Iris pigment epithelial cell (primary cell): ENCODE measurements around the gene KRT1.

Experiments
- DNase-seq: peaks from one replicate; pipeline ENCODE4 v3.0.0-alpha.2; 2011; ENCODE audit warnings: low read depth

The KRT1 gene

DNA sequence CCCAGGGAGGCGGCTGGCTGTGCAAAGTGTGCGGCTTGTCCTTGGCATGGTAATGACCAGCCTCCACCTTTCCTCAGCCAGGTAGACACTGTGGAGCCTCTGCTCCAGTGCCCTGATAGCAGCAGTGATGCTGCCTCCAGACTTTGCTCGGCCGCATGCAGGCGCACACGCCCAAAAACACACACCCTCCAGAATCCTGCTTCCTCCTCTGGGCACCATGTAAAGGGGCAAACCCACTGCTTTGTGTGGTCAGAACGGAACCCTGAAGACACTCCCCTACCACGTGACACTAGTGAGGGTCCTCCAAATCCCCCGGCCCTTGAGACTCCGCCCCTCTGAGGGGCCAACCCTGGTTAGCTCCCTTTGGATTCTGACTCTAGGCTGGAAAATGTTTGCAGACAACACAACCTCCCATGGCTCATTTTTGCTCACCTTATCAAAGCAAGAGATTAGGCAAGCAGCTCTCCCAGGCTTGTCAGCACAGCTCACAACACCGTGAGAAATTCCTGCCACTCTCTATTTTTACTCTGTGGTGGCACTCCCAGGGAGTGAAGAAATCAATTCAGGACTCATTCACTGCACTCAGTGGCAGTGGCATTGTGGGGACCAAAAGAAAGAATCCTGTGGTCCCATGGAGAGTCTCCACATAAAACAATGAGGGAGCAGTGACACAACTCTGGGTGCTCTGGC is 18.6 kb upstream of the KRT1 start:
- no peak for DNase-seq

GRCh38 chr12:52697058-52697582 is 16.9 kb upstream of the KRT1 start:
- no peak for DNase-seq

DNA sequence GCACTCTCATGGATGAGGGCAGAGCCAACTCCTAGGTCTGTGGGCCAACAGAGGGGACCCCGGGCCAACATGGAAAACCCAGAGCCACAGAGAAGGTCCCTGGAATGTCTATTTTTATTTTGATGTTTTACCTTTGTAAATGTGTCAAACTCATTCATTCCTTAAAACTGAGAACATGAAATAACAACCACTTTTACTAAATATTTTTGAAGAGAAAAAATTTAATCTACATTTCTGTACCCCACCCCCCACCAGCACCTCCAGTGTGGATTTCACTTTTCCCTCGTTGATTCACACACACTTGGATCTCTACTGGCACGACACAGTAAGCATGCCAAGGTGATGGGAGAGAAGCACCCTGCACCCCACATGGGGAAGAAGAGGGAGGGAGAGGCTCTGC is 16.4 kb upstream of the KRT1 start:
- no peak for DNase-seq

DNA sequence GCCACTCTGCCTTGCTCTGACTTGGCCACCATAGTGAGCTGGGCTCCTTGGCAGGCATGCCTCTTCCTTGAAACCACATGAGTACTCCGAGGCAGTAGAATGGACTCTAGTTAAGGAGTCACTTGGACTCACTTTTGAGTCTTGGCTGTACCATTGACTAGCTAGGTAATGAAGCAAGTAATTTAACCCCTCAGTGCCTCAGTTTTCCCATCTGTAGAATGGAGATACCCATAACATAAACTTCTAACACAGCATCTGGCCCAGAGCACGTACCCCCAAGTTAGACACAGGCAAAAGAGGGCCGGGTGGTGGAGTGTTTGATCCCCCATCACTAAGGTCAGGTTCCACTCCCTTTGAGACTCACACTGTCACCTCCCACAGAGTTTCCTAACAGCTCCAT is 14.8 kb upstream of the KRT1 start:
- no peak for DNase-seq

- no peak for DNase-seq
These were observed 13.9 kb upstream of the KRT1 start for GRCh38 chr12:52694151-52694550.

DNA sequence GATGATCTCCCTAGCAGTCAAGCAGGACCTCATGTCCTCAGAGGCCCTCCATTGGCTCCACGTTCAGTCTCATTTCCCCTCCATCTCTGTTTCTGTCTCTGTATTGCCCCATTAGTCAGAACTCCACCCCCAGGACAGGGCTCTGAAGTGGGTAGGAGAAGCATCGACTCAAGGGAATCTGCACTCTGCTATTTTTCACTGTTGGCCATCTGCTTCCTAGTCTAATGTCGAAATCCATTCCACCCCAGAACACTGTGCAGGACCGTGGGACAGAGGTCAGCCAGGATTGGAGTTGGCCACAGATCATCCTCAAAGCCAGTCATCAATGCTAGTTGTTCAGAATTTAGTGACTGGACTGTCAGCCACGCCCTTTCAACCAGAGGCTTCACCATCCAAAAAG is 13.1 kb upstream of the KRT1 start:
- DNase-seq, result no peak

DNA sequence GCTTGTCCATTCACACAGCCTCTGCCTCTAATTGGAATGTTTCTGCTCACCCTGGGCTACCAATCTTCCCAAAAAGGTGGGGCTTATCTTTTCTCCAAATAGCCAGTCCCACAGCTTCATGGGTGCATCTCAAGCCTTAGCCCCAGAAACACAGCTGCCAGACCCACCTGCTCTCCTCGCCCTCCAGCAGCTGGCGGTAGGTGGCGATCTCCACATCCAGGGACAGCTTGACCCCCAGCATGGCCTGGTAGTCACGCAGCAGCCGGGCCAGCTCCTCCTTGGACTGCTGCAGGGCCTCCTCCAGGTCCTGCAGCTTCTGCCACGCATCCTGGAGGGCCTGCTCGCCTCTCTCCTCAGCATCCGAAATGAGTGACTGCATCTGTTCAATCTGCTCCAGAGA is 12.0 kb upstream of the KRT1 start:
- DNase-seq, result no peak

DNA sequence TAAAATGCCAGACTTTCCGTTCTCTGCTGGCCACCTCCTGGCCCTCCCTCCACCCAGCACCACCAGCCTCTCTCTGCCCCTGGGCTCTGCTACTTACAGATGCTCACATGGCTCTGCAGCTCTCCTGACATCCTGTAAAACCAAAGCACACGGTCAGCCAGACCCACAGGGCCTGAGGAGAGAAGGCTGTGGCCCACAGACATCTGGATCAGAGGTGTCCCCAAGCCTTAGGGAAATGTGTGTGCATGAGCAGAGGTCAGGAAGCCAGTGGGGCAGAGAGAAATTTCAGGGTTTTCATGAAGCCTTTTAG is 11.6 kb upstream of the KRT1 start:
- DNase-seq, result no peak

DNA sequence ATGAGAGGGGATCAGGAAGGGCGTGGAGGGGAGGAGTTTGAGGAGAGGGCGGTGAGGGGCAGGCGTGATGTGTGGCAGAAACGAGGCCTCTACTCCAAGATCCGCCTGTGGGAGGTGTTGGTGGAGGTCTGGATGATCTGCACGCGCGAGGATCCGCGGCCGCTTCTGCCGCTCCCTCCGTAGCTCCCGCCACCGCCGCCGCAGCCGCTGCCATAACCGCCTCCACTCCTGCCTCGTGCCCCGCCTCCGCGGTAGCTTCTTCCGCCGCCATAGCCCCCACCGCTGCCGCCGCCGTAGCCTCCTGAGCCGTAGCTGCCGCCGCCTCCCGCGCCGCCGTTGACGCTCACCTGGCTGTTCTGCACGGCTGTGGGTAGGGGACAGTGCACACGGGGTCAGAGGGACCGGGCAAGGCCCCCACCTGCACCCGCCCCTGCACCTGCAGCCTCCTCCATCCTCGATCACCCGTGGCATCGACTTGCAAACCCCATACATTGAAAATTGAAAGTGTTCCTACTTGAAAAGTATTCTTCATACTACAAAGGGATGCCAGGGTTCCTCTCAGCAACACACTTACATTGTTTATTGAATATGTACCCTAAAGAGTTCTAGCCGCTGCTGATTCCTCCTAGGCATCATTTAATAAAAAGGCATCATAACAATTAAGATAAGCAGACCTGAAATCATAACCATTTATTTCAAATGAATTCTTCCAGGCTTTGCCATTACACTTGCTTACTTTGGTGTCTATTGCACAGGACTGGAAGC is 11.1 kb upstream of the KRT1 start:
- no peak for DNase-seq

GRCh38 chr12:52690351-52691075 is 10.3 kb upstream of the KRT1 start:
- no peak for DNase-seq

DNA sequence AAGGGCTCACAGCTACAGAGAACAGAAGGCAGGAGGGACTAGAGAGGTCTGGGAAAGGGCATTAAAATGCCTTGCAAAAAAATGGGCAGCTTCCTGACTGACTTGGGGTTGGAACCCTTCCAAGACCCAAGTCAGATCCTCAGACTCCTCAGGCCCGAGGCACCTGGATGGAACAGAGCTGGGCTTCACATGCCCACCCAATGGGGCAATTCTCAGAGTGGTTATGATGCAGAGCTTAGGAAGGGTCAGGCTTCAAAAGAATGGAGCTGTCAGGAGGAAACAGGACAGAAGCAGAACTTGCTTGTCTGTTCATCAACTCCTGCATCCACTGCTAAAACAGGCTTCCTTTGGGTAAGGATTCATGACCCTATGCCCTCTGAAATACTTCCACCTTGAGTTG is 9.7 kb upstream of the KRT1 start:
- DNase-seq, result no peak

GRCh38 chr12:52689239-52689638 is 9.0 kb upstream of the KRT1 start:
- DNase-seq, result no peak

DNA sequence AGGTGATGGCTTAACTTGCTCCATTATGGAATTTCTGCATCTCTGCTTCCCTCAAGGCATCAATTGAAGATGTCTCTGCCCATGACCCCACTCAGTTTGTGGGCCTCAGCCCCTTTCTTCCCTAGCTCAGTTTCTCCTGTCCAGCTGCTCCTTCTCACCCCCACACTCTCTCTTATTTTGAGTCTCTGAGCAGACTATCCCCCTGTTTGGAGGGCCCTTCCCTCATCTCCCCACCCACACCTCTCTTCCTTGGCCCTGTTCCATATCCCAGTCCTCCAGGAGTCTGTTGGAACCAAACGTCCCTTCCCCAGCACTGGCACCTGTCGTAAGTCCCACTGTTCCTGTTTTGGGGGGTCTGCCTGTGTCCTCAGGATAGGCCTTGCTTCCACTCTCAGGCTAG is 8.3 kb upstream of the KRT1 start:
- no peak for DNase-seq

DNA sequence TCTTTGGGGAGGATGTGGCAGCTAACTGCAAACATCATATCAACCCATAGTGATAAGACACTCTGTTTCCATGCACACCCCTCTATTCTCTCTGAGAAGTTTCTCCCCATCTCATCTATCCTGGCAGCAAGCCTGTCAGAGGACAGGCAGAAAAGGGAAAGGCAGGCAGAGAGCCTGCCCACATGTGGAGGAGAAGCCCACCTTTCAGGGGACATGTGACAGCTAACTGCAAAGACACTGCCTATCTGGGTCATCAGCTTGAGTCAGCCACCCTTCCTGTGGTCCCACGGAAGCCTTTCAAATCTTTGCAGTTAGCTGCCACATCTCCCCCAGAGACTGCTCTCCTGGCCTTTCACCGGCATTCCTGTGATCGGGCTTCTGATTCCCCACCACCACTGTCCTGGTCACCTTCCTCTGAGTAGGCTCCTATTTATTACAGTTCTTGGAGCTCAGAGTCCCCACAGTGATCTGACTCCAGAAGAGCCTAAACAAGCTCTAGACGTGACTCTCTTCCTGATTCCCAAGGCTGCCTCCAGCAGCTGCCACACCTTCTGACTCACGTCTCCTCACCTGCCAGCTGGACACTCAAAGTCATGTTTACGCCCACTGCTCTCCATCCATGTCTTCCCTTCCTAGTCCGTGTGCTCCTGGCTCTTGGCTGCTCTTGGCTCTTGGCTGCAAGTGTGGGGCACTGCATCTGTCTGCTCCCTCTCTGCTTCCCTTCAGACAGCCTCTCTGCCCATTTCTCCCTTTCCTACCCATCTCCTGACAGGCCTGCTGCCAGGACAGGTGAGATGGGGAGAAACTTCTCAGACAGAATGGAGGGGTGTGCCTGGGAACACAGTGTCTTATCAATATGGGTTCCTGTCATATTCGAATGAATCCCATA is 7.5 kb upstream of the KRT1 start:
- no peak for DNase-seq

DNA sequence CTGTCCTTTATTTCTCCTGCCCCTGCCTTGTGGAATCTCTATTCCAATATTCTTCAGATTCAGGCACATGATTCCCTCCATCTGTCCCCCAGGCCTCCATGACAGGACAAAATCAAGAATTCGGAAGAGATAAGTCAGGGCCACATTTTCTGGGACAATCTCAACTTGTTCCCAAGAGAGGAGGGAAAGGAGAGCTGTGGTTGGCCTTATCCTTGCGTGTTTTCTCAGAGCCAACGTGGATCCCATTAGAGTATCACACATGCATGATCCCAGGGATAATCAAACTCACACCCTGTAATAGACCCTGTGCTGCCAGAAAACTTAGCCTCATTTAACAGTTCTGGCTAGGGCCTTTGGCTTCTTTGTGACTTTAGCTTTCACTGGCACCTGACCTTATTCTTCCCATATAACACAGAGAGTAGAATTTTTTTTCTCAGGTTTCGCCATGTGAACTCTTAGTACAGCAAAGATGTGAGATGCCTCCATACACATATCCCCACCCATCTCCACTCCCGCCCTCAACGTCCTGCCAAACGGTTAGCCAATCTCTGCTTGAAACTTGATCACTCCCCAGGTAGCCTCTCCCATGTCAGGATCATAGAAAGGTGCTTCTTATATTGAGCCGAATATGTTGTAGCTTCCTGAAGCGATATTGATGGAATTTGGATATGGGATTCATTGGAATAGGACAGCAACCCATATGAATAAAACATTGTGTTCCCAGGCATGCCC is 6.7 kb upstream of the KRT1 start:
- DNase-seq, result no peak

- DNase-seq, result no peak
These were observed 5.9 kb upstream of the KRT1 start for GRCh38 chr12:52686063-52686462.

DNA sequence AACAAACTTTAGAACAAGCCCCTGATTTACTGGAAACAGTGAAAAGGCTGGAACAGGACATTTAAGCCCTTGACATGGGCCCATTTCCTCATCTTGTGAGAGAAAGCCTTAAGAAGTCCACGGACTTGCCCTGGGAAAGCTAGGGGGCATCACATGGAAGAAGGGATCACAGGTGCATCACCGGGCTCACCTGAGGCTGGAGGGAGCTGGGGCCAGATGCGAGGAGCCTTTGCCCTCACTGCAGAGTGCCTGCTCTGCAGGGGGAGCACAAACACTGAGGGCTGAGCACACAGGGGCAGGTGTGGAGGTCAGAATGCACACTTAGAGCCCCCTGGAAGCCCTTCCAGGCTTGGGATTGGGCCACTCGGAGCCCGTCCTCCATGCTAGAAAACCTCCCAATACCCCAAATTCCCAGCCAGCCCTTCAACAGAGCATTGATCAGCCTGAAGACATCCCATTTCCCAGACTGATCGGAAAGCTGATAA is 5.2 kb upstream of the KRT1 start:
- DNase-seq, result no peak

DNA sequence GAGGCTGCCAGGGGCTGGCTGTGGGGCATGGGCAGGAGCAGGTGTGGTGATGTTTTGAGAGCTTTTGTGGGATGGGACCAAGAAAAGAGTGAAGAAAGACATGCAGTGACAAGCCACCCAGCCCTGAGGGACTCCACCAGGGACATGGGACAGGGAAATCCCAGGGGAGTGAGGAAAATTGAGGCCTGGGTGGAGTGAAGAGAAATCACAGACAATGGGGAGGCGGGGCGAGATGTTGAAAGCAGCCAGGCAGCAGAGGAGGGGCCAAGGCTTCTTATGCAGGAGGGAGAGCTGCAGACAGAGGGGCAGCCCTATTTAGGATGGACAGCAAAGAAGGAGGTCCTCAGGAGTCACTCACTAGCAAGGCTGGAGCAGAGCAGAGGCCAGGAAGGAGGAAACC is 4.2 kb upstream of the KRT1 start:
- DNase-seq, result no peak

DNA sequence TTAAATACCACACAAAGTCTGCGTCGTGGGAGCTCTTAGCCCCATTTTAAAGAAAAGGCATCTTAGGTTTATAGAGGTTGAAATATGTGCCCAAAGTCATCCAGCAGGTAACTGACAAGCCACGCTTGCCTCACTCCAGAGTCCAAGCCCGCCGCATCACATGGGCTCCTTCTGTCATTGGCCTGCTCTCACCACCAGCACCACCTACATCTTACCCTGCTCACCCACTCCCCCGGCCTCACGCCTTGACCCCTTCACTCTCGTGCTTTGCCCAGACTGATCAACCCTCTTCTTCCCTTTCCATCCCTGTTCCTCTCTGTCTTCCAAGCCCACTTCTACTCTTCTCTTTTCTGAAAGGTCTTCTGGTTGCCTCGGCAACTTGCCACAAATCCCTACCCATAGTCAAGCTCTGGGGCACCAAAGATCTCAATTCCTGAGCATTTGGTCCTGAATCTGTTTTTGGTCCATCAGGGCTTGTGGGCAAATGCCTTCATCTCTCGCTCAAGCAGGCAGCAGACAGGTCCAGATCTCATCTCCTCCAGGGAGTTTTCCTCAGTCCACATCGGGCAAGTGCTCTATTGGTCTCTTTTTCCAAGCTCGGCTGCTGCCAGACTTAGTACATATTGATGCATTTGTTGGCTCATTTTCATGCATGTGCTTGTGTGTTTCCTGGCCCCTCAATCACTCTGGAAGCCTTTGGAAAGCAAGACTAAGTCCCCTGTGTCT is 3.5 kb upstream of the KRT1 start:
- DNase-seq, result no peak

DNA sequence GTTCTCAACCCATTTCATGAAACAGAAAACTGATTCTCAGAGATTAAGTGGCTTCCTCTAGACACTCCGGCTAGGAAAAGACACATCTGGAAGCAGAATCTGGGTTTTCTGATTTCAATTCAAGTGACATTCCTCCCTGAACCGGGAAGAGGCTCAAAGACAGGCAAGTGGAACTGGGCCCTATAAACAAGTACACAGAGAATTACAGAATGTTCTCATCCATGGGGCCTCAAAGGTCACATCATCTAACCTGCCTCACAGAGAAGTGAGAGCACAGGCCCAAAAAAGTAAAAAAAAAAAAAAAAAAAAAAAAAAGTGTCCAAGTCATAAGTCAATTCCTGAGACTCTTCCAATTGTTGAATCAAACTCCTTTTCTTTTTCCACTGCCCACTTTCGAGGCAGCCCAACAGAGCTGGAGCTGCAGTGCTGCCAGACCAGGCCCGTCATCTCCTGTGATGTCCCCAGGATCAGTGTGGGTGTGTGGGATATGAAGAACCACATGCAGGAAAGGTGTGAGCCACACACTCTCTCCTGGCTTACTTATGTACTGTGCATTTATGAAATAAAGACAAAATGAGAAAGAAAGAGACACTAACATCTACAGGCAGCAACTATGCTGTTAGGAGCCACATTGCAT is 2.8 kb upstream of the KRT1 start:
- DNase-seq, result no peak
